Esophagus (tissue), 2 donors: ENCODE measurements around the gene TSPAN18. TPM values are rescaled to one million over a fixed set of nuclear protein-coding genes. Genes with fewer than 3 reads are reported as not detected.
A peak's percentile ranks its signal among the peaks of the same experiment; 100 is the strongest.

Source experiments
- H3K27ac ChIP-seq, 2 donors: one replicate each; pipeline ENCODE4 v1.5.1; 2013; ENCODE audit warnings: low read depth in 2 of 2, mild to moderate bottlenecking in 2 of 2, inconsistent platforms in 1 of 2, low read length in 1 of 2, moderate library complexity in 1 of 2
- H3K27me3 ChIP-seq, 2 donors: one replicate each; pipeline ENCODE4 v1.6.1; 2013; ENCODE audit warnings: low read length in 2 of 2, control low read depth in 1 of 2, mild to moderate bottlenecking in 1 of 2; ENCODE audit not compliant: insufficient read depth in 2 of 2, control insufficient read depth in 1 of 2
- H3K36me3 ChIP-seq, 2 donors: one replicate each; pipeline ENCODE4 v1.6.1; 2013; ENCODE audit warnings: low read length in 1 of 2; ENCODE audit not compliant: control insufficient read depth in 2 of 2, insufficient read depth in 2 of 2
- H3K4me1 ChIP-seq, 2 donors: one replicate each; pipeline ENCODE4 v1.6.1; 2013; ENCODE audit warnings: low read length in 1 of 2; ENCODE audit not compliant: control insufficient read depth in 2 of 2, insufficient read depth in 2 of 2
- H3K4me3 ChIP-seq, 2 donors: one replicate each; pipeline ENCODE4 v1.5.1; 2013; ENCODE audit warnings: low read length in 2 of 2, mild to moderate bottlenecking in 2 of 2, low read depth in 1 of 2, moderate library complexity in 1 of 2
- H3K9me3 ChIP-seq, 2 donors: one replicate each; pipeline ENCODE4 v1.6.1; 2013; ENCODE audit warnings: mild to moderate bottlenecking in 2 of 2, low read depth in 1 of 2, low read length in 1 of 2, moderate library complexity in 1 of 2; ENCODE audit not compliant: control insufficient read depth in 2 of 2, insufficient read depth in 1 of 2
- WGBS, 2 donors: extraction: QIAGEN DNeasy Blood & Tissue Kit; methylation state at CpG; one replicate each; pipeline ENCODE4 v1.1.7; 2013; 5-methylcytosine and 5-hydroxymethylcytosine counted together
- polyA plus RNA-seq, 2 donors: library from polyadenylated mRNA; stranded (reverse); fragments of 200-250 nt; gene quantifications; one replicate each; pipeline ENCODE4 v1.2.3, GENCODE V29; 2013
- donor health status: healthy with polysubstance abuse.
- donor health status: Bipolar disorder and iron deficiency.

TSPAN18 gene
- polyA plus RNA-seq, 2 donors, result 2.2 to 3.1 TPM

DNA sequence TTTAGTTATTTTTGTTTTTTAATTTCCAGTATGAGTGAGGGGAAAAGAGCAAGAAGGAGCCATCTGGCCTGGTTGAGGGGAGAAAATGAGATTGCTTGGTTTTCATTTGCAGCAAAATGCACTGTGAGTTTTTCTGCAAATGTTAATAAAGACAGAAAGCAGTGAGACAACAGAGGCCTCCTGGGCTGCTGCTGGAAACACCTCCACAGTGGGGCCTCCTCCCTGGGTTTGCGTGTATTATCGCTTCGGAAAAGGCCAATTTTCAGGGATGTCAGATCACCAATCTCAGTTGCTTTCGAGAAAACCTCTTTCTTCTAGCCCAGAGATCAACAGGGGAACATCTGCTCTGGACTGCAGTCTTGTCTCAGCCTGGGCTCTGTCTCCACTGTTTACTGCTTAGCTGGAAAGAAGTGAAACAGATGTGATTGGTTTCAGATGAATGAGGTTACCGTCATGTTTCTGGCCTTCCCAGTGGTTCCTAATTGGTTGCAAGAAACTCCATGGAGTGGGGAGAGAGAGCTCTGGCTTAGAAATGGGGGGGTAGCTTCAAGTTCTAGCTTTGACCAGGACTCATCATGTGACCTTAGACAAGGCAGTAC is 17.3 kb downstream of the TSPAN18 start:
- no peak overlapping the region for H3K4me3 ChIP-seq
- H3K27me3 ChIP-seq, result no peaks in the 10 kb centered on the region
- H3K36me3 ChIP-seq, result no peaks in the 10 kb centered on the region
- H3K9me3 ChIP-seq, result no peaks in the 10 kb centered on the region
- no peaks in the 10 kb centered on the region for H3K4me1 ChIP-seq
- WGBS, 2 donors, result 71 to 78% methylated on average over 5 of the region's 5 CpGs
- H3K27ac ChIP-seq, result no peak overlapping the region

DNA sequence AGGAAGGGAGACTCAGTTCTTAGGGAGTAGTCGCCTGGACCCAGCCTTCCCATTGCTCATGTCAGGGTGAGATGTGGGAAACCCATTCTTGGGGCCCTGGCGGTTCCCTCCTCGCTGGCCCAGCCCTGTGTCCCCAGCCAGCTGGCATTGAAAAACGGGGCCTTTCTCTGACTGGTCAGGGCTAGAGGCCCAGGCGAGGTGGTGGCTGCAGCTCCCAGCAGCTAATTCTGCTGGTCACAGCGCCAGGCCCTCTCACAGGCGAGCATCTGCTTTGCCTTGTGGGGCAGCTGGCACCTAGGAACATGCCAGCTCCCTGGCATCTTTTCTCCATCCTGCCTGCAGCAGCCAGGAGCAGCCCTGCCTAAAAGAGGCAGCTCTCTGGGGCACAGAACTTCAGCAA is 20.1 kb downstream of the TSPAN18 start:
- Histone ChIP-seq H3K36me3 (no peaks in the 10 kb centered on the region), H3K27ac (peak overlapping the region; percentile 23 to 67), H3K27me3 (no peaks in the 10 kb centered on the region), H3K4me3 (no peak overlapping the region), H3K4me1 (no peaks in the 10 kb centered on the region), H3K9me3 (no peaks in the 10 kb centered on the region)
- 64 to 67% methylated on average over 7 of the region's 7 CpGs for WGBS, 2 donors

DNA sequence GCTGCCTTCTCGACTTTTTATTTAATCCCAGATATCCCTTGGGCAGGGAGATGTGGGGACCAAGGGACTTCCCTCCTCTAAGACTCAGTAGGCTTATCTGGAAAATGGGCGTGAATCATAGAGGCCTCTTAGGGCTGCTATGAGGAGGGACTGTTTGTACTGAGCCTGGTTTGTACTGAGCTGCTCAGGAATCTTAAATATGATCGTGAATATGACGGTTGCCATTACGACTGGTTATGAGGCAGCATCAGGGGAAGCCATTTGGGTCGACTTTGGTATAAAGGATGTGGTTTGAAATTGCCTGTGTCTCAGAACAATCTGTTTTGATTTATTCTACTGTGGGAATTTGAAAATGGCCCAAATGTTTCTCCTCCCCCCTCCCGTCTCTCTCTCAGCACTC is 20.6 kb downstream of the TSPAN18 start:
- peak overlapping the region; percentile 23 to 67 for H3K27ac ChIP-seq
- H3K4me1 ChIP-seq, result no peaks in the 10 kb centered on the region
- no peaks in the 10 kb centered on the region for H3K9me3 ChIP-seq
- H3K36me3 ChIP-seq, result no peaks in the 10 kb centered on the region
- H3K27me3 ChIP-seq, result no peaks in the 10 kb centered on the region
- 58 to 74% methylated on average over 7 of the region's 7 CpGs for WGBS, 2 donors
- no peak overlapping the region for H3K4me3 ChIP-seq

DNA sequence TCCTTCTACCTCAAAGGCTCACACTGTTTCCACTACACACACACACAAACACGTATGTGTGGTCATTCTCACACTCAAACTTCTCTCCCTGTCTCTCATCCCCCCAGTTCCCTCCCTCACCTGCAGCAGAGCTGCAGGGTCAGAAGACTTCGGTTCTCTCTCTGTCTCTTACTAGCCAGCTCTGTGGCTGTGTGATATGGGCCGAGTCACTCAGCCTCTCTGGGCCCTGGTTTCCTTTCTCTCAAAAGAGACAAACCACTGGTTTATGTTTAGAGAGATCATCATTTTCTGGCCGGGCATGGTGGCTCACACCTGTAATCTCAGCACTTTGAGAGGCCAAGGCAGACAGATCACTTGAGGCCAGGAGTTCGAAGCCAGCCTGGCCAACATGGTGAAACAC is 21.1 kb downstream of the TSPAN18 start:
- 82 to 84% methylated on average over 5 of the region's 5 CpGs for WGBS, 2 donors
- no peak overlapping the region for H3K4me3 ChIP-seq
- H3K27ac ChIP-seq, result peak overlapping the region; percentile 10 to 61
- H3K36me3 ChIP-seq, result no peaks in the 10 kb centered on the region
- no peaks in the 10 kb centered on the region for H3K4me1 ChIP-seq
- no peaks in the 10 kb centered on the region for H3K9me3 ChIP-seq
- H3K27me3 ChIP-seq, result no peaks in the 10 kb centered on the region

DNA sequence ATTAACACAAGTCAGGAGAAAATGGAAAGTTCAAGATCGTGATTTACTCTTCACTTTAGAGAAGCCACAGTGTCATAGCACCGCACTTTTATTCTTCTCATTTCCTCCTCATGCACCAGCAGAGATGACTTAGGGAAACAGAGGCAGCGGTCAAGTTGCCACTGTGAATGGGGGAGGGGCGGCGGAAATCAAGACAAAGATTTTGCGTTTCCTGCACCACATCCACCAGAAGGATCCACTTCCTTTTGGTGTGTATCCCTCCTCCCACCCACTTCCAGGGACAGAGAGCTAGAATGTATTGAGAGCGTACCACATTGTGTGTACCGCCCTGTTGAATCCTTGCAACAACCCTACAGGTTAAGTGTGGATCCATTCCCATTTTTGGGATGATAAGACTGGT is 21.8 kb downstream of the TSPAN18 start:
- no peak overlapping the region for H3K27ac ChIP-seq
- no peaks in the 10 kb centered on the region for H3K36me3 ChIP-seq
- H3K27me3 ChIP-seq, result no peaks in the 10 kb centered on the region
- H3K4me1 ChIP-seq, result no peaks in the 10 kb centered on the region
- no peaks in the 10 kb centered on the region for H3K9me3 ChIP-seq
- H3K4me3 ChIP-seq, result no peak overlapping the region
- WGBS, 2 donors, result 89 to 92% methylated on average over 8 of the region's 8 CpGs

DNA sequence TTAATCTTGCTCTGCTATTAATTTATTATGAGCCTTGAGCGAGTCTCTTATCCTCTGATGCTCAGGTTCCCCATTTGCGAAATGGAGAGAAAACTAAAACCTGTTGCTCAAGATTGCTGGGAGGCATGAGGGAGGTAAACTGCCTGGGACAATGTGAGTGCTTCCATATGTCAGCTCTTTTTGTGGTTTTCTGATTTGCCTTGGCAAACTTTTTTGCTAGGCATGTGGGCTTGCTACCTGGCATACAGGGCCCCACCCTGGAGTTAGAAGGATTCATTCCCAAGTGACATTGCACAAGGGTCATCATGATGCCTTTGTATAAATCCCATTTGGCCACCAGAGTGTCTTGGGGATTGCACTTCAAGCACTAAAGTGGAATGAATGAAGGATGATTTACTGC is 22.4 kb downstream of the TSPAN18 start:
- no peaks in the 10 kb centered on the region for H3K36me3 ChIP-seq
- 71 to 93% methylated on average over 2 of the region's 2 CpGs for WGBS, 2 donors
- no peak overlapping the region for H3K4me3 ChIP-seq
- no peaks in the 10 kb centered on the region for H3K9me3 ChIP-seq
- no peaks in the 10 kb centered on the region for H3K27me3 ChIP-seq
- H3K4me1 ChIP-seq, result no peaks in the 10 kb centered on the region
- no peak overlapping the region for H3K27ac ChIP-seq

DNA sequence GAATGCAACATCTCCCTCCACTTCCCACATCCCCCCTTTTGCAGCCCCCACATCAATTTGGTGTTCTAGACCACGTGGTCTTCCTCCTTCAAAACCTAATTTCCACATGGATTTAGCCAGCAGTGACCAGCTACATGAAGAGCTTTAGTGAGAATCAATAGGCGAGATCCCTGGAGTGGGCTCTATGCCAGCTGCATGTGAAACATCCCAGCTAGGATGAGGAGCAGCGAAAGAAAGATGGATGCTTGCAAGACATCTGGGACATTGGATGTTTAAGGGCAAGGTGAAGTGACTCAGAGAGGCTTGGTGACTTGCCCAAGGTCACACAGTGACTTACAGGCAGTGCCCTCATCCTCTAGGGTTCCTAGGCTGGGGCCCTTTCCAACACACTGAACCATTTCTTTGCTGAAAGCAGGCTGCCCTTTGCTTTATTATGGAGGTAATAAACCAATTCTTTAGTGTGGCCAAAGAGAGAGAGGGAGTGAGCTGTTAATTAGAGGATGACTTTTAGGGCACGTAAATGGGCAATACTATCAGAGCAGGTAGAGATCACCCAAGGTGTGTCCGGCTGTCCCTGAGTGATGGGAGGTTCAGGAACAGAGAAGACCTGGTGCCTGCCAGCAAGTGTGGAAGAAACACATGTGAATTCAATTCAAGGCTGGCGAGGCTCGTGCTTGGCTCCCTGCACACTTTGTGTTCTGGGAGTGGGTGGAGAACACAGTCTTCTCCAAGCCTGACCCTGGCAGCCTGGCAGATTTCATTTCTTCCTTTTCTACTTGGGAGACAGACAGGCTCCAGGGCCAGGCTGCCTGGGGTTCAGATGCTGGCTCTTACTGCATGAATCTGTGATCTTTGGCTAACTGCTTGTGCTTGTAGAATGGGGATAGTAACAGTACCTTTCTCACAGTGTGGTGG is 24.0 kb downstream of the TSPAN18 start:
- H3K4me1 ChIP-seq, result peaks cover 0 to 3% of the 10 kb centered on the region in 2 donors
- 57 to 63% methylated on average over 7 of the region's 7 CpGs for WGBS, 2 donors
- H3K27me3 ChIP-seq, result no peaks in the 10 kb centered on the region
- no peak overlapping the region for H3K4me3 ChIP-seq
- peak overlapping the region in 1 of 2 donors; percentile 24 for H3K27ac ChIP-seq
- H3K36me3 ChIP-seq, result no peaks in the 10 kb centered on the region
- no peaks in the 10 kb centered on the region for H3K9me3 ChIP-seq

DNA sequence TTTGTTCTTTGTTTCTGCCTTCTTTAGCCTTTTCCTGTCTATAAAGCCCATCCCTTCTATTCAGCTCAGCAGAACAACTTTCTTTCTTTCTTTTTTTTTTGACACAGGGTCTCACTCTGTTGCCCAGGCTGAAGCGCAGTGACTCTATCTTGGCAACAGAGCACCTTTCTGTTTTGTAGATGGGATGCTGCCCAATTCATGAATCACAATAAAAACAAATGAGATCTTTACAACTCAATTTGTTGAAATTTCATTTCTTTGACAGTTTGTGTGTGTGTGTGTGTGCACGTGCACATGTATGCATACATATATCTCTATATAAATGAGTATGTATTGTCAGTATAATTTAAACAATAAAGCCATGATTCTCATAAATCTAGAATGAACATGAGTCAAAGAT is 25.5 kb downstream of the TSPAN18 start:
- H3K4me3 ChIP-seq, result no peak overlapping the region
- no peaks in the 10 kb centered on the region for H3K9me3 ChIP-seq
- 86 to 87% methylated on average over 2 of the region's 2 CpGs for WGBS, 2 donors

DNA sequence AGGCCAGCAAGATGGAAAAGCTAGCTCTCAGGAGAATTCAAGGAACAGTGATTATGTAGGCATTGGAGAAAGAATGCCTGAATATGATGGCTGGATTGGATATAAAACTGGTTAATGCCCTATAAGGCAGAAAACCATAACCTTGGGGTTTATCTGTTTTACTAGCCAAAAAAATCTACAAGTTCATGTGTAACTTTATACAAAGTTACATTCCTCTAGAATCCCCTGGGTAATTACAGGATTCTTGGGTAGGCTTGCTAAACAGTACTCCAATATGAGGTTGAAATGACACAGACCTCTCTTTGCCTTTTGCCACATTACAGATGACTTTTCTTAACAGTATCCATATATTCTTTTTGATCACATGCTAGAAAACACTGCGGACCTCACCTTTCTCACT is 26.0 kb downstream of the TSPAN18 start:
- H3K27me3 ChIP-seq, result no peaks in the 10 kb centered on the region
- no peaks in the 10 kb centered on the region for H3K36me3 ChIP-seq
- H3K4me1 ChIP-seq, result peaks cover 0 to 3% of the 10 kb centered on the region in 2 donors
- no peak overlapping the region for H3K4me3 ChIP-seq
- H3K9me3 ChIP-seq, result no peaks in the 10 kb centered on the region
- H3K27ac ChIP-seq, result no peak overlapping the region
- 90 to 96% methylated on average over 1 of the region's 1 CpG for WGBS, 2 donors

More for the DNA sequence above, 25.5 kb downstream of the TSPAN18 start:
- peaks cover 0 to 3% of the 10 kb centered on the region in 2 donors for H3K4me1 ChIP-seq
- no peak overlapping the region for H3K27ac ChIP-seq
- H3K36me3 ChIP-seq, result no peaks in the 10 kb centered on the region
- H3K27me3 ChIP-seq, result no peaks in the 10 kb centered on the region
